ENCODE results near the gene TMEM243. TPM values are rescaled to one million over a fixed set of nuclear protein-coding genes. Genes with fewer than 3 reads are reported as not detected.

TMEM243 gene
- polyA plus RNA-seq, 2 of the 4 experiments (the other 2 are of a cell fraction), result 23.7 to 36.1 TPM

DNA sequence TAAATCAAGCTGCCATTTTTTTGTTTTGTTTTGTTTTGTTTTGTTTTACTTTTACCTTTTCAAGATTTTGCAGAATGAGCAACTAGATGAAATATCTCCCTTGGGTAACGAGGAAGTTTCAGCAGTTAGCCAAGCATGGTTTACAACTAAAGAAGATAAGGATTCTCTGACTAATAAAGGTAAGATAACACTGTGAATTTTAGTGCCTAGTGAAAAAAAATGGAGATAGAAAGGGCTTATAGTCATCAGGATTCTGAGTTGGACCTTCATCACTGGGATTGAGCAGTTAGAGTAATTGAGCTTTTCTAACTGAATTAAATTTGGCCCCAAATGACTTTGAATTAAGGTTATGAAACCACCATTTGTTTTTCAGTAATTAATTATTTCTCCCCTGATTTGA is 46.1 kb downstream of the TMEM243 start:
- H3K27ac ChIP-seq, result no peak overlapping the region
- no peak for ATAC-seq
- no peak overlapping the region for H3K4me2 ChIP-seq
- FAIRE-seq, result no peak
- no peak for TF ChIP-seq SREBF2 (IDR thresholded peaks at IDR 0.05)
- no peak for TF ChIP-seq BHLHE40 (IDR thresholded peaks at IDR 0.05; ENCODE audit: low read depth, low read length)
- no peak for TF ChIP-seq RARB (CRISPR knock-in tag; IDR thresholded peaks at IDR 0.05)
- TF ChIP-seq FOSL2 (IDR thresholded peaks at IDR 0.05), result no peak
- TF ChIP-seq FOSL2 (CRISPR knock-in tag; IDR thresholded peaks at IDR 0.05), result no peak
- no peak for TF ChIP-seq EHF (CRISPR knock-in tag; IDR thresholded peaks at IDR 0.05)
- TF ChIP-seq ZC3H11A (IDR thresholded peaks at IDR 0.05), result no peak
- TF ChIP-seq RNF2 (IDR thresholded peaks at IDR 0.05; ENCODE audit: borderline replicate concordance, low read depth), result no peak
- TF ChIP-seq POLR2AphosphoS2 (conservative IDR thresholded peaks at IDR 0.05; ENCODE audit: low read length), result no peak
- no peak for TF ChIP-seq HEYL (CRISPR knock-in tag; IDR thresholded peaks at IDR 0.05)
- TF ChIP-seq TP53 (CRISPR knock-in tag; IDR thresholded peaks at IDR 0.05), result no peak
- no peak for TF ChIP-seq SMC3 (IDR thresholded peaks at IDR 0.05)
- TF ChIP-seq, protein P1, sequence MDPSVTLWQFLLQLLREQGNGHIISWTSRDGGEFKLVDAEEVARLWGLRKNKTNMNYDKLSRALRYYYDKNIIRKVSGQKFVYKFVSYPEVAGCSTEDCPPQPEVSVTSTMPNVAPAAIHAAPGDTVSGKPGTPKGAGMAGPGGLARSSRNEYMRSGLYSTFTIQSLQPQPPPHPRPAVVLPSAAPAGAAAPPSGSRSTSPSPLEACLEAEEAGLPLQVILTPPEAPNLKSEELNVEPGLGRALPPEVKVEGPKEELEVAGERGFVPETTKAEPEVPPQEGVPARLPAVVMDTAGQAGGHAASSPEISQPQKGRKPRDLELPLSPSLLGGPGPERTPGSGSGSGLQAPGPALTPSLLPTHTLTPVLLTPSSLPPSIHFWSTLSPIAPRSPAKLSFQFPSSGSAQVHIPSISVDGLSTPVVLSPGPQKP (IDR thresholded peaks at IDR 0.05; ENCODE audit: low read depth, low read length), result no peak
- TF ChIP-seq CBX8 (IDR thresholded peaks at IDR 0.05), result no peak
- no peak for TF ChIP-seq KDM1A (IDR thresholded peaks at IDR 0.05; ENCODE audit: low read depth)
- TF ChIP-seq RCOR1 (IDR thresholded peaks at IDR 0.05; ENCODE audit: low read depth, low read length), result no peak
- TF ChIP-seq, protein P2, sequence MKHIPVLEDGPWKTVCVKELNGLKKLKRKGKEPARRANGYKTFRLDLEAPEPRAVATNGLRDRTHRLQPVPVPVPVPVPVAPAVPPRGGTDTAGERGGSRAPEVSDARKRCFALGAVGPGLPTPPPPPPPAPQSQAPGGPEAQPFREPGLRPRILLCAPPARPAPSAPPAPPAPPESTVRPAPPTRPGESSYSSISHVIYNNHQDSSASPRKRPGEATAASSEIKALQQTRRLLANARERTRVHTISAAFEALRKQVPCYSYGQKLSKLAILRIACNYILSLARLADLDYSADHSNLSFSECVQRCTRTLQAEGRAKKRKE (CRISPR knock-in tag; IDR thresholded peaks at IDR 0.05; ENCODE audit: low read depth), result no peak
- TF ChIP-seq CHD4 (IDR thresholded peaks at IDR 0.05; ENCODE audit: borderline replicate concordance), result no peak
- TF ChIP-seq CEBPB (IDR thresholded peaks at IDR 0.05), result no peak
- TF ChIP-seq, protein P3, sequence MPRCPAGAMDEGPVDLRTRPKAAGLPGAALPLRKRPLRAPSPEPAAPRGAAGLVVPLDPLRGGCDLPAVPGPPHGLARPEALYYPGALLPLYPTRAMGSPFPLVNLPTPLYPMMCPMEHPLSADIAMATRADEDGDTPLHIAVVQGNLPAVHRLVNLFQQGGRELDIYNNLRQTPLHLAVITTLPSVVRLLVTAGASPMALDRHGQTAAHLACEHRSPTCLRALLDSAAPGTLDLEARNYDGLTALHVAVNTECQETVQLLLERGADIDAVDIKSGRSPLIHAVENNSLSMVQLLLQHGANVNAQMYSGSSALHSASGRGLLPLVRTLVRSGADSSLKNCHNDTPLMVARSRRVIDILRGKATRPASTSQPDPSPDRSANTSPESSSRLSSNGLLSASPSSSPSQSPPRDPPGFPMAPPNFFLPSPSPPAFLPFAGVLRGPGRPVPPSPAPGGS (IDR thresholded peaks at IDR 0.05), result no peak
- no peak overlapping the region for H3K4me3 ChIP-seq
- no peaks in the 10 kb centered on the region for H3K4me1 ChIP-seq
- WGBS (ENCODE audit: missing lambda C conversion rate), result 97% methylated on average over 1 of the region's 1 CpG
- H3K9me3 ChIP-seq, result no peaks in the 10 kb centered on the region
- DNase-seq (ENCODE audit: low read depth in 1 of 2, low spot score in 1 of 2), result no peak
- POLR2A ChIA-PET, result no interaction called here
- CTCF ChIA-PET, result no interaction called here

DNA sequence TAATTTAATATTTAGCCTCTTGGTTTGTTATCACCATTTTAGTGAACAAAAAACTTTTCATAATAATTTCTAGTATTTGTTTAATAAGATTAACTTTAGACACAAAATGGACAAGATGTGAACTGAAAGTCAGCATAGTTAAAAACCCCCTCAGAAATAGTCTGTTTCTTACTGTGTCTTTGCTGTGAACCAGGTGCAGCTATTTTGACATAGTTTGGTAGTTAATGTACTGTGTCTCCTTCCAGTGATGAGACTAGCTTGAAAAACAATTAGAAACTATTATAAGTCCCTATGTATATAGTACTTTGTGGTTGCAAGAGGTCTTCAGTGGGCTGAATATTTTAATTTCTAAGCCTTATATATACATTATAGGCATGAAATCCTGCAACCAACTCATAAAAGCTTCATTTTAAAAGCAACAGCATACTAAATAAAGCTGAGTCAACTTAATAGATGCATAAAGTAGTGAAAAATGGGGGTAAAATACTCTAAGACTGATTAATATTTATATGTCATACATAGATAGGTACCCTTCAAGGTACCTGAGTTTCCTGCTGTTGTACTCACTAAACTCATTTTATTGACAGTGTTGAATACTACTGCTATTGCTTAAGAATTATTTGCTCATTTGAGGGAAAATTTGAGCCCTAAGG is 48.1 kb downstream of the TMEM243 start:
- Histone ChIP-seq H3K4me2 (no peak overlapping the region), H3K27ac (no peak overlapping the region), H3K9me3 (no peaks in the 10 kb centered on the region), H3K4me1 (no peaks in the 10 kb centered on the region), H3K4me3 (no peak overlapping the region)
- no peak for DNase-seq (ENCODE audit: low read depth in 1 of 2, low spot score in 1 of 2)
- ChIA-PET CTCF (interaction anchor here (1.7 kb wide), 1 partner anchor 11 kb away, joined by 4 read pairs; no protein-coding TSS in a partner anchor), POLR2A (interaction anchor here (1.4 kb wide), 1 partner anchor 19 kb away, joined by 5 read pairs; the partner anchor contains the start of gene DMTF1)
- no peak for FAIRE-seq
- no peak for ATAC-seq
- no peak for TF ChIP-seq HDAC2 (IDR thresholded peaks at IDR 0.05)
- no peak for TF ChIP-seq RCOR1 (IDR thresholded peaks at IDR 0.05; ENCODE audit: low read depth, low read length)
- no peak for TF ChIP-seq SREBF2 (IDR thresholded peaks at IDR 0.05)
- TF ChIP-seq, protein P4, sequence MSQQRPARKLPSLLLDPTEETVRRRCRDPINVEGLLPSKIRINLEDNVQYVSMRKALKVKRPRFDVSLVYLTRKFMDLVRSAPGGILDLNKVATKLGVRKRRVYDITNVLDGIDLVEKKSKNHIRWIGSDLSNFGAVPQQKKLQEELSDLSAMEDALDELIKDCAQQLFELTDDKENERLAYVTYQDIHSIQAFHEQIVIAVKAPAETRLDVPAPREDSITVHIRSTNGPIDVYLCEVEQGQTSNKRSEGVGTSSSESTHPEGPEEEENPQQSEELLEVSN (IDR thresholded peaks at IDR 0.05; ENCODE audit: borderline replicate concordance, low read depth), result no peak
- no peak for TF ChIP-seq PHF8 (IDR thresholded peaks at IDR 0.05; ENCODE audit: borderline replicate concordance, low read depth)
- TF ChIP-seq EP300 (IDR thresholded peaks at IDR 0.05), result no peak
- TF ChIP-seq, protein P3 (IDR thresholded peaks at IDR 0.05), result no peak
- TF ChIP-seq POLR2AphosphoS2 (conservative IDR thresholded peaks at IDR 0.05; ENCODE audit: low read length), result no peak
- TF ChIP-seq RARB (CRISPR knock-in tag; IDR thresholded peaks at IDR 0.05), result no peak
- TF ChIP-seq CHD4 (IDR thresholded peaks at IDR 0.05; ENCODE audit: borderline replicate concordance), result no peak
- TF ChIP-seq, protein P1 (IDR thresholded peaks at IDR 0.05; ENCODE audit: low read depth, low read length), result no peak
- no peak for TF ChIP-seq BHLHE40 (IDR thresholded peaks at IDR 0.05; ENCODE audit: low read depth, low read length)
- TF ChIP-seq ESRRA (IDR thresholded peaks at IDR 0.05; ENCODE audit: borderline replicate concordance, low read length), result no peak
- TF ChIP-seq, protein P5, sequence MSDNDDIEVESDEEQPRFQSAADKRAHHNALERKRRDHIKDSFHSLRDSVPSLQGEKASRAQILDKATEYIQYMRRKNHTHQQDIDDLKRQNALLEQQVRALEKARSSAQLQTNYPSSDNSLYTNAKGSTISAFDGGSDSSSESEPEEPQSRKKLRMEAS (IDR thresholded peaks at IDR 0.05), result no peak
- TF ChIP-seq KDM1A (IDR thresholded peaks at IDR 0.05; ENCODE audit: low read depth), result no peak
- no peak for TF ChIP-seq RNF2 (IDR thresholded peaks at IDR 0.05; ENCODE audit: borderline replicate concordance, low read depth)

All from A549 (cell line).